Measurements from ENCODE around the gene SETDB1. TPM values are rescaled to one million over a fixed set of nuclear protein-coding genes. Genes with fewer than 3 reads are reported as not detected.

Gene SETDB1
- total and polyA plus RNA-seq, 2 of the 8 experiments (the other 6 are each of a cell fraction or from before 2014, with no cell fraction given), result 27.5 to 48.8 TPM

DNA sequence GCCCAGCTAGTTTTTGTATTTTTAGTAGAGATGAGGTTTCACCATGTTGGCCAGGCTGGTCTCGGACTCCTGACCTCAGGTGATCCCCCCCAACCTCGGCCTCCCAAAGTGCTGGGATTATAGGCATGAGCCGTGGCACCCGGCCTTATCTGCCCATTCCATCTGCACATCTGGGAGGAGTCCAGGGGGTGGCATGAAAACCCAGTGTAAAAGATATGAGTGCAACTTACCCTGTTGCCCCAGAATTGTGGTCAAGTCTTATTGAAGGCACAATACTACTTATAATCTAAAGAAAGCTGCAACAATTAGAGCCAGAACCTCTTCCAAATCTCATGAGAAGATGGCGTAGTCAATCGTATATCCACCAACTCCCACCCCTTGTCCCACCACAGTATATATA lies 20.9 kb upstream of the SETDB1 start (continued):
- TF ChIP-seq, protein P1, sequence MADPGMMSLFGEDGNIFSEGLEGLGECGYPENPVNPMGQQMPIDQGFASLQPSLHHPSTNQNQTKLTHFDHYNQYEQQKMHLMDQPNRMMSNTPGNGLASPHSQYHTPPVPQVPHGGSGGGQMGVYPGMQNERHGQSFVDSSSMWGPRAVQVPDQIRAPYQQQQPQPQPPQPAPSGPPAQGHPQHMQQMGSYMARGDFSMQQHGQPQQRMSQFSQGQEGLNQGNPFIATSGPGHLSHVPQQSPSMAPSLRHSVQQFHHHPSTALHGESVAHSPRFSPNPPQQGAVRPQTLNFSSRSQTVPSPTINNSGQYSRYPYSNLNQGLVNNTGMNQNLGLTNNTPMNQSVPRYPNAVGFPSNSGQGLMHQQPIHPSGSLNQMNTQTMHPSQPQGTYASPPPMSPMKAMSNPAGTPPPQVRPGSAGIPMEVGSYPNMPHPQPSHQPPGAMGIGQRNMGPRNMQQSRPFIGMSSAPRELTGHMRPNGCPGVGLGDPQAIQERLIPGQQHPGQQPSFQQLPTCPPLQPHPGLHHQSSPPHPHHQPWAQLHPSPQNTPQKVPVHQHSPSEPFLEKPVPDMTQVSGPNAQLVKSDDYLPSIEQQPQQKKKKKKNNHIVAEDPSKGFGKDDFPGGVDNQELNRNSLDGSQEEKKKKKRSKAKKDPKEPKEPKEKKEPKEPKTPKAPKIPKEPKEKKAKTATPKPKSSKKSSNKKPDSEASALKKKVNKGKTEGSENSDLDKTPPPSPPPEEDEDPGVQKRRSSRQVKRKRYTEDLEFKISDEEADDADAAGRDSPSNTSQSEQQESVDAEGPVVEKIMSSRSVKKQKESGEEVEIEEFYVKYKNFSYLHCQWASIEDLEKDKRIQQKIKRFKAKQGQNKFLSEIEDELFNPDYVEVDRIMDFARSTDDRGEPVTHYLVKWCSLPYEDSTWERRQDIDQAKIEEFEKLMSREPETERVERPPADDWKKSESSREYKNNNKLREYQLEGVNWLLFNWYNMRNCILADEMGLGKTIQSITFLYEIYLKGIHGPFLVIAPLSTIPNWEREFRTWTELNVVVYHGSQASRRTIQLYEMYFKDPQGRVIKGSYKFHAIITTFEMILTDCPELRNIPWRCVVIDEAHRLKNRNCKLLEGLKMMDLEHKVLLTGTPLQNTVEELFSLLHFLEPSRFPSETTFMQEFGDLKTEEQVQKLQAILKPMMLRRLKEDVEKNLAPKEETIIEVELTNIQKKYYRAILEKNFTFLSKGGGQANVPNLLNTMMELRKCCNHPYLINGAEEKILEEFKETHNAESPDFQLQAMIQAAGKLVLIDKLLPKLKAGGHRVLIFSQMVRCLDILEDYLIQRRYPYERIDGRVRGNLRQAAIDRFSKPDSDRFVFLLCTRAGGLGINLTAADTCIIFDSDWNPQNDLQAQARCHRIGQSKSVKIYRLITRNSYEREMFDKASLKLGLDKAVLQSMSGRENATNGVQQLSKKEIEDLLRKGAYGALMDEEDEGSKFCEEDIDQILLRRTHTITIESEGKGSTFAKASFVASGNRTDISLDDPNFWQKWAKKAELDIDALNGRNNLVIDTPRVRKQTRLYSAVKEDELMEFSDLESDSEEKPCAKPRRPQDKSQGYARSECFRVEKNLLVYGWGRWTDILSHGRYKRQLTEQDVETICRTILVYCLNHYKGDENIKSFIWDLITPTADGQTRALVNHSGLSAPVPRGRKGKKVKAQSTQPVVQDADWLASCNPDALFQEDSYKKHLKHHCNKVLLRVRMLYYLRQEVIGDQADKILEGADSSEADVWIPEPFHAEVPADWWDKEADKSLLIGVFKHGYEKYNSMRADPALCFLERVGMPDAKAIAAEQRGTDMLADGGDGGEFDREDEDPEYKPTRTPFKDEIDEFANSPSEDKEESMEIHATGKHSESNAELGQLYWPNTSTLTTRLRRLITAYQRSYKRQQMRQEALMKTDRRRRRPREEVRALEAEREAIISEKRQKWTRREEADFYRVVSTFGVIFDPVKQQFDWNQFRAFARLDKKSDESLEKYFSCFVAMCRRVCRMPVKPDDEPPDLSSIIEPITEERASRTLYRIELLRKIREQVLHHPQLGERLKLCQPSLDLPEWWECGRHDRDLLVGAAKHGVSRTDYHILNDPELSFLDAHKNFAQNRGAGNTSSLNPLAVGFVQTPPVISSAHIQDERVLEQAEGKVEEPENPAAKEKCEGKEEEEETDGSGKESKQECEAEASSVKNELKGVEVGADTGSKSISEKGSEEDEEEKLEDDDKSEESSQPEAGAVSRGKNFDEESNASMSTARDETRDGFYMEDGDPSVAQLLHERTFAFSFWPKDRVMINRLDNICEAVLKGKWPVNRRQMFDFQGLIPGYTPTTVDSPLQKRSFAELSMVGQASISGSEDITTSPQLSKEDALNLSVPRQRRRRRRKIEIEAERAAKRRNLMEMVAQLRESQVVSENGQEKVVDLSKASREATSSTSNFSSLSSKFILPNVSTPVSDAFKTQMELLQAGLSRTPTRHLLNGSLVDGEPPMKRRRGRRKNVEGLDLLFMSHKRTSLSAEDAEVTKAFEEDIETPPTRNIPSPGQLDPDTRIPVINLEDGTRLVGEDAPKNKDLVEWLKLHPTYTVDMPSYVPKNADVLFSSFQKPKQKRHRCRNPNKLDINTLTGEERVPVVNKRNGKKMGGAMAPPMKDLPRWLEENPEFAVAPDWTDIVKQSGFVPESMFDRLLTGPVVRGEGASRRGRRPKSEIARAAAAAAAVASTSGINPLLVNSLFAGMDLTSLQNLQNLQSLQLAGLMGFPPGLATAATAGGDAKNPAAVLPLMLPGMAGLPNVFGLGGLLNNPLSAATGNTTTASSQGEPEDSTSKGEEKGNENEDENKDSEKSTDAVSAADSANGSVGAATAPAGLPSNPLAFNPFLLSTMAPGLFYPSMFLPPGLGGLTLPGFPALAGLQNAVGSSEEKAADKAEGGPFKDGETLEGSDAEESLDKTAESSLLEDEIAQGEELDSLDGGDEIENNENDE (IDR thresholded peaks at IDR 0.05; ENCODE audit: insufficient replicate concordance, low read length), result no peak
- TF ChIP-seq SAP30 (IDR thresholded peaks at IDR 0.05; ENCODE audit: insufficient read depth, insufficient replicate concordance, low read length), result no peak
- TF ChIP-seq CBX5 (IDR thresholded peaks at IDR 0.05; ENCODE audit: low read depth, low read length), result no peak
- TF ChIP-seq POLR2AphosphoS5 (IDR thresholded peaks at IDR 0.05; ENCODE audit: low read depth, low read length), result no peak
- no peak for TF ChIP-seq GTF2F1 (IDR thresholded peaks at IDR 0.05; ENCODE audit: borderline replicate concordance, low read depth, low read length)
- TF ChIP-seq POLR2A (IDR thresholded peaks at IDR 0.05; ENCODE audit: control extremely low read depth in 1 of 2, low read depth in 2 of 2, low read length in 2 of 2), result no peak
- TF ChIP-seq TEAD4 (IDR thresholded peaks at IDR 0.05; ENCODE audit: low read depth, low read length), result no peak
- no peak for TF ChIP-seq BACH1 (IDR thresholded peaks at IDR 0.05; ENCODE audit: low read length)
- no peak for TF ChIP-seq GABPA (IDR thresholded peaks at IDR 0.05; ENCODE audit: borderline replicate concordance, insufficient read depth, low read length)
- no peak for TF ChIP-seq BCL11A (IDR thresholded peaks at IDR 0.05; ENCODE audit: low read depth in 2 of 2, low read length in 2 of 2)
- TF ChIP-seq E2F6 (IDR thresholded peaks at IDR 0.05), result no peak
- TF ChIP-seq JUN (IDR thresholded peaks at IDR 0.05; ENCODE audit: low read depth, low read length), result no peak

Data from H1 (cell line).